DND-41 (cell line): ENCODE data around the gene PEX7.
"Not testable (repeated sequence)": the region's sequence is repeated elsewhere in the genome, so short reads cannot be mapped to it uniquely, and the experiment has no call there.

Experiments
- ATAC-seq: fragments of 200-7000 bp; cut with Tn5 transposase; 3 replicates; pipeline ENCODE4 v1.9.1; 2021; ENCODE audit warnings: low read depth; ENCODE audit not compliant: insufficient read depth
- DNase-seq: peaks from one replicate; pipeline ENCODE4 v3.0.0-alpha.2; 2020
- H2AFZ ChIP-seq: 2 replicates; pipeline ENCODE4 v1.6.0; 2012; ENCODE audit warnings: low read depth, low read length
- H3K27ac ChIP-seq: 2 replicates; pipeline ENCODE4 v1.5.1; 2012; ENCODE audit warnings: low read length, inconsistent platforms
- H3K27me3 ChIP-seq: fragments of 200-600 bp; sonication (generic); 2 replicates; pipeline ENCODE4 v1.6.0; 2012; ENCODE audit warnings: low read length, mild to moderate bottlenecking, inconsistent platforms; ENCODE audit not compliant: insufficient read depth, poor library complexity
- H3K36me3 ChIP-seq: 2 replicates; pipeline ENCODE4 v1.5.1; 2012; ENCODE audit warnings: low read length, inconsistent platforms; ENCODE audit not compliant: insufficient read depth
- H3K4me1 ChIP-seq: 2 replicates; pipeline ENCODE4 v1.5.1; 2012; ENCODE audit warnings: mild to moderate bottlenecking, low read length; ENCODE audit not compliant: insufficient read depth
- H3K4me2 ChIP-seq: 2 replicates; pipeline ENCODE4 v1.6.0; 2012; ENCODE audit warnings: mild to moderate bottlenecking, moderate library complexity, low read length, inconsistent platforms; ENCODE audit not compliant: insufficient read depth
- H3K4me3 ChIP-seq, 2 experiments: fragments of 200-600 bp in 1 of 2; shearing (Covaris generic) in 1 of 2; 2 replicates each; pipeline ENCODE4 v1.5.1; 2012 to 2016; ENCODE audit warnings: inconsistent platforms in 2 of 2, low read length in 2 of 2, mild to moderate bottlenecking in 2 of 2, low read depth in 1 of 2, moderate library complexity in 1 of 2
- H3K79me2 ChIP-seq: 2 replicates; pipeline ENCODE4 v1.6.0; 2012; ENCODE audit warnings: low read length, inconsistent platforms; ENCODE audit not compliant: insufficient read depth
- H3K9ac ChIP-seq: 2 replicates; pipeline ENCODE4 v1.6.0; 2012; ENCODE audit warnings: low read depth, mild to moderate bottlenecking, inconsistent platforms, low read length, moderate library complexity
- H3K9me3 ChIP-seq: 2 replicates; pipeline ENCODE4 v1.5.1; 2012; ENCODE audit warnings: low read length, moderate library complexity, mild to moderate bottlenecking, inconsistent platforms; ENCODE audit not compliant: insufficient read depth, severe bottlenecking
- H4K20me1 ChIP-seq: 2 replicates; pipeline ENCODE4 v1.6.0; 2012; ENCODE audit warnings: low read length; ENCODE audit not compliant: insufficient read depth
- CTCF ChIP-seq: IDR thresholded peaks from 2 replicates; pipeline ENCODE4 v1.5.1; 2012; ENCODE audit warnings: borderline replicate concordance, low read length, moderate library complexity, mild to moderate bottlenecking; ENCODE audit not compliant: poor library complexity, severe bottlenecking; ENCODE audit errors: extremely low read depth
- EZH2 ChIP-seq: IDR thresholded peaks from 3 replicates; pipeline ENCODE4 v1.6.1; 2012; ENCODE audit warnings: borderline replicate concordance, low read depth, mild to moderate bottlenecking, moderate library complexity, low read length, inconsistent platforms; ENCODE audit not compliant: severe bottlenecking

The PEX7 gene

GRCh38 chr6:136811272-136811671, 11.1 kb upstream of the PEX7 start:
- ATAC-seq (no peak), DNase-seq (no peak)
- Histone ChIP-seq H3K4me3 (no peak overlapping the region), H4K20me1 (no peaks in the 10 kb centered on the region), H3K36me3 (no peaks in the 10 kb centered on the region), H3K4me1 (no peaks in the 10 kb centered on the region), H3K27ac (no peak overlapping the region), H3K4me2 (no peak overlapping the region), H3K27me3 (no peaks in the 10 kb centered on the region), H3K79me2 (no peaks in the 10 kb centered on the region), H3K9me3 (no peaks in the 10 kb centered on the region), H3K9ac (no peak overlapping the region), H2AFZ (no peak overlapping the region)
- no peak for TF ChIP-seq EZH2
- TF ChIP-seq CTCF = no peak

GRCh38 chr6:136812174-136812573, 10.2 kb upstream of the PEX7 start:
- H3K79me2 ChIP-seq = no peaks in the 10 kb centered on the region
- H4K20me1 ChIP-seq = no peaks in the 10 kb centered on the region
- no peaks in the 10 kb centered on the region for H3K9me3 ChIP-seq
- no peak overlapping the region for H3K4me2 ChIP-seq
- no peaks in the 10 kb centered on the region for H3K36me3 ChIP-seq
- no peak overlapping the region for H2AFZ ChIP-seq
- H3K27me3 ChIP-seq = no peaks in the 10 kb centered on the region
- no peaks in the 10 kb centered on the region for H3K4me1 ChIP-seq
- no peak overlapping the region for H3K4me3 ChIP-seq
- no peak overlapping the region for H3K9ac ChIP-seq
- ATAC-seq (no peak), DNase-seq (no peak)
- no peak for TF ChIP-seq CTCF
- no peak for TF ChIP-seq EZH2
- H3K27ac ChIP-seq = no peak overlapping the region

GRCh38 chr6:136815608-136816007, 6.8 kb upstream of the PEX7 start:
- H3K4me1 ChIP-seq, H3K9me3 ChIP-seq, H2AFZ ChIP-seq, H3K9ac ChIP-seq, ATAC-seq, H3K27ac ChIP-seq, H3K4me3 ChIP-seq, H3K4me2 ChIP-seq, H3K79me2 ChIP-seq, DNase-seq, H3K36me3 ChIP-seq, H4K20me1 ChIP-seq, H3K27me3 ChIP-seq: not testable (repeated sequence)

GRCh38 chr6:136816656-136817055, 5.7 kb upstream of the PEX7 start:
- H2AFZ ChIP-seq = no peak overlapping the region
- H4K20me1 ChIP-seq = no peaks in the 10 kb centered on the region
- peaks cover 4% of the 10 kb centered on the region; the same call in 1 of the 2 replicates for H3K4me1 ChIP-seq
- TF ChIP-seq EZH2 (no peak), CTCF (no peak)
- H3K4me2 ChIP-seq = no peak overlapping the region
- H3K27me3 ChIP-seq = no peaks in the 10 kb centered on the region
- H3K9ac ChIP-seq = no peak overlapping the region
- no peaks in the 10 kb centered on the region for H3K36me3 ChIP-seq
- DNase-seq (no peak), ATAC-seq (no peak)
- no peaks in the 10 kb centered on the region for H3K9me3 ChIP-seq
- no peaks in the 10 kb centered on the region for H3K79me2 ChIP-seq
- H3K27ac ChIP-seq = no peak overlapping the region
- H3K4me3 ChIP-seq = no peak overlapping the region
